IPS DF 6.9 (cell line): ENCODE data around the gene NTMT2.

Experiments used
- DNase-seq: peaks from one replicate; pipeline ENCODE4 v3.0.0-alpha.2; 2013; ENCODE audit warnings: low read depth, low spot score
- H3K27ac ChIP-seq: one replicate; pipeline ENCODE4 v1.5.1; 2013; ENCODE audit warnings: low read length, control low read depth
- H3K27me3 ChIP-seq: 2 replicates; pipeline ENCODE4 v1.6.1; 2013; ENCODE audit warnings: mild to moderate bottlenecking, low read length; ENCODE audit not compliant: control insufficient read depth, insufficient read depth
- H3K36me3 ChIP-seq: 2 replicates; pipeline ENCODE4 v1.6.1; 2013; ENCODE audit warnings: low read length; ENCODE audit not compliant: control insufficient read depth, insufficient read depth
- H3K4me1 ChIP-seq: 2 replicates; pipeline ENCODE4 v1.6.1; 2013; ENCODE audit warnings: low read length; ENCODE audit not compliant: control insufficient read depth, insufficient read depth
- H3K4me3 ChIP-seq: 2 replicates; pipeline ENCODE4 v1.5.1; 2013; ENCODE audit warnings: mild to moderate bottlenecking, low read length
- H3K9me3 ChIP-seq: 2 replicates; pipeline ENCODE4 v1.6.1; 2013; ENCODE audit warnings: low read length, inconsistent platforms; ENCODE audit not compliant: control insufficient read depth, insufficient read depth
- WGBS: extraction: QIAGEN DNeasy Blood & Tissue Kit; methylation state at CpG from one replicate; pipeline ENCODE4 v1.1.7; 2013; ENCODE audit warnings: mixed read lengths, missing lambda C conversion rate; ENCODE audit not compliant: insufficient read length, insufficient coverage; 5-methylcytosine and 5-hydroxymethylcytosine counted together

Gene NTMT2

DNA sequence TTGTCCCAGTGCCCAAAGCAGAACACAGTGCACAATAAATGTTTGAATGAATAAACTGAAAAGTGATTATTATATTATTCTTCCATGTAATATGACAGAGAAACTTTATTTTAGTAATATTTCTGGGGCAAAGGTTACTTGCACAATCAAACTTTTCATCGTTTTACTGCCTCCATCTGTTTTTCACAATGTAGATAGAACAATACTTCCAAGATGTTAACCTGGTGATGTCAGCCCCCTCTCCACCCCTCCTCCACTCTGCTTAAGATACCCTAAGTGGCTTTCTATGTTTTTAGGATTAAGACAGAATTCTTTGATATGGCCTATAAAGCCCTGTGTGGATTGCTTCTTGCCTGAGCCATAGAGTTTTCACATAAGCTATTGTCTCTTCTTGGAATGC is 13.8 kb upstream of the NTMT2 start:
- WGBS, result no CpG with 5 or more reads among the region's 1 CpG

DNA sequence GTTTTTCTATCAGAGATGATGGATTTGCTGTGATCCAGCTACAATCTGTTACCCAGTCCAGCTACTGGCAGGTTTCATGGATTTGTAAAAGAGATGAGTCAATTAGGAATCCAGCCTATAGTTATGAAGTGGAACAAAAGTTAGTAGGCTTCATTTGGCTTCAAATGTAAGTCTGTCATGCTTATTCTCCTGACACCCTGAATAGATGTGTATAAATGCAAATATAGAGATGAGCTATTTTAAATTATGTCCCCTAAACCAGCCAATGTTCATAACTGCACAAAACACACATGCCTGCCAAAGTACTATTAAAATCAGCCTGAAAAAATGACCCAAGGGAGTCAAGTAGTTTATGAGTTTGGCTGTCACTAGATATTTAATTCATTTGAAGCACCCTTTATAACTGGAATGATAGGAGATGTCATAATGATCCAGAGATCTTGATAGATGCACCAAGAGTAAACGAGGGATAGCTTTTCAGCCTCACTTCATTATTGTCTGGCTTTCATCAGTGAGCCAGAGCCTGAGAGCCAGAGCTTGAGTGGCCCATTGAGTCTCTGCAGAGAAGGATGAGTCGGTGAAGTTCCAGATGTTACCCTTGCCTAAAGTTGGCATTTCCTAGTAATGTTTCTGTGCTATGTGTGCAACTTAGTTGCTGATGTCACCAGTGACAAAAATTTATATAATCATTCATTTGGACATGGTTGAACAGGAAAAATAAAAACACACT is 11.8 kb upstream of the NTMT2 start:
- Histone ChIP-seq H3K4me3 (no peak overlapping the region), H3K36me3 (no peaks in the 10 kb centered on the region), H3K9me3 (no peaks in the 10 kb centered on the region), H3K27ac (no peak overlapping the region), H3K27me3 (no peaks in the 10 kb centered on the region; the same call in 1 of the 2 replicates), H3K4me1 (no peaks in the 10 kb centered on the region; the same call in 1 of the 2 replicates)
- DNase-seq, result no peak
- no CpG with 5 or more reads among the region's 2 CpGs for WGBS

More for the DNA sequence above, 13.8 kb upstream of the NTMT2 start:
- no peaks in the 10 kb centered on the region for H3K9me3 ChIP-seq
- H3K36me3 ChIP-seq, result no peaks in the 10 kb centered on the region
- no peaks in the 10 kb centered on the region; the same call in 1 of the 2 replicates for H3K4me1 ChIP-seq
- no peak overlapping the region for H3K4me3 ChIP-seq
- H3K27ac ChIP-seq, result no peak overlapping the region
- no peak for DNase-seq
- H3K27me3 ChIP-seq, result no peaks in the 10 kb centered on the region; the same call in 1 of the 2 replicates

DNA sequence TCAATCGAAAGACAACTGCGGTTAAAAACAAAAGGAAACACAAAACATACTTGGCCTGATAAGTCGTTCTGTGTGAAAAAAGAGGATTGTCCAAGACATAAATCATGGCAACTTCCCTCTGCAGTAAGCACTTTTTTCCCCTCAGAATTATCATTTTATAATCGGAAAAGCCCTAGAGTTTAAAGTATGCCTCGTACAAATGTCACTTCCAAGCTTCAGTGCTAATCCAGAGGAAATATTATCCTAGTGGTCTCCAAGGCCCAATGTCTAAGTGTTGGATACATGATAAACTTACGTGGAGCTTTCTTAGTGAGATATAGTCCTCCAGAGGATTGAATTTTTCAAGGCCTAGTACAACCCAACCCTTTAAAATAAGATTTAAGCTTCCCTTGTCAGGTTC is 11.2 kb upstream of the NTMT2 start:
- Histone ChIP-seq H3K9me3 (no peaks in the 10 kb centered on the region), H3K27ac (no peak overlapping the region), H3K27me3 (no peaks in the 10 kb centered on the region), H3K36me3 (no peaks in the 10 kb centered on the region), H3K4me1 (no peaks in the 10 kb centered on the region; the same call in 1 of the 2 replicates), H3K4me3 (no peak overlapping the region)
- WGBS, result no CpG with 5 or more reads among the region's 6 CpGs
- DNase-seq, result no peak

DNA sequence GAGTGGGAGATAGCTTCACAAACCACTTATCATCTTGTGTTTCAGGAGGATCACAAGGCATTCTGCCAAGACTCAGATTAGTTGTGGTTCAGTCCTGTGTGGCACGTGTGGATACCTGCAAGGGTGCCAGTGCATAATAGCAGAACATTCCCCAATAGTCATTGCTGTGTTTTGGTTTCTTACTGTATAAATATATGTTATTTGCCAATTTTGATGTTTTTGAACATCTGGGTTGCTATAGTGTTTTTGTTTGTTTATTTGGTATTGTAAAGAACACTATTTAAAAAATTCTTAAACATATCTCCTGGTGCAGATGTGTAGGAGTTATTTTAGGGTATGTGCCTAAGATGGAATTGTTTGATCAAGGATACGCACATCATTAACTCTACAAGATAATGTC is 5.4 kb upstream of the NTMT2 start:
- no peaks in the 10 kb centered on the region for H3K9me3 ChIP-seq
- no peak for DNase-seq
- no CpG with 5 or more reads among the region's 2 CpGs for WGBS
- no peaks in the 10 kb centered on the region for H3K4me1 ChIP-seq
- no peaks in the 10 kb centered on the region for H3K27me3 ChIP-seq
- H3K4me3 ChIP-seq, result no peak overlapping the region
- H3K36me3 ChIP-seq, result no peaks in the 10 kb centered on the region
- no peak overlapping the region for H3K27ac ChIP-seq

DNA sequence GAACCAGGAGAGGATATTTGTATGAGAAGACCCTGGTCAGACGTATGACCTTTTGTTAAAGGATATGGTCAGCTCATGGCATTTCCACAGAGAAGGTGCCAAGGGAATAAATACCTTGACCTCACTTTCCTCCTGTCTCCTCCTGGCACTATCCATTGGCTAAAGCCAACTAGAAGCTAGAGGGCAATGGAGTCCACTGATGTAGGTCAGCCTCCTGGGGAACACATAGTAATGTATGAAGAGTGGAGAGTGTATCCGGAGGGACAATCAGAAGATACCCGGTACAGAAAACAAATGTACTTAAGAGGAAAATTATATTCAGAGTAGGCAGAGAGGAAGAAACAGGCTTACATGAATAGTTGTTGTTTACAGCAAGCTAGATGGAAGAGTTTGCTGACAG is 698 bp upstream of the NTMT2 start:
- Histone ChIP-seq H3K9me3 (no peaks in the 10 kb centered on the region), H3K27ac (no peak overlapping the region), H3K36me3 (no peaks in the 10 kb centered on the region), H3K4me1 (no peaks in the 10 kb centered on the region), H3K4me3 (no peak overlapping the region), H3K27me3 (no peaks in the 10 kb centered on the region)
- WGBS, result no CpG with 5 or more reads among the region's 3 CpGs
- no peak for DNase-seq

DNA sequence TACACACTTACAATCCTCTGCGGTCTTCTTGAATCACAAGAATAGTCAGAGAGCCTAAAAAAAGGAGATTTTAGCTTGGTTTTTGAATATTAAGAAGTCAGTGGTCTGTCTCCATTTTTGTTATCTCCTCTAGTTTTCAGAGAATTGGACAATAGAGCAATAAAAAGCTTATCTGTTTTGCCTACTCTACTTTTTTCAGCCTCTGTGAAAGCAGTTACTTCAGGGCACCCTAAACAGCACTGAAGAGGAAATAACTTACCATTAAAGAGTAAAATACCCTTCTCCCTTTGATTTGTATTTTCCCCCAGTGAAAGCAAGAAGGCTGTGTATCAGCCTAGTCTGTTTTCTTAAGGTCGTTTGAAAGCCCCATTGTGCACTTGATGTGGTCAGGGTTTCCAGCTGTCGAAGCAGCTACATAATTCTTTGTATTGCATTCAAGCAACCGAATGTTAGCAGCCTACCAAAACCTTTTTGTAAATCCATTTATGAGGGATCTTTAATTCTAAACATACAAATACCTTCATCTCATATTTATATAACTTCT is 1.0 kb downstream of the NTMT2 start:
- DNase-seq, result no peak
- no CpG with 5 or more reads among the region's 4 CpGs for WGBS
- no peak overlapping the region for H3K4me3 ChIP-seq

DNA sequence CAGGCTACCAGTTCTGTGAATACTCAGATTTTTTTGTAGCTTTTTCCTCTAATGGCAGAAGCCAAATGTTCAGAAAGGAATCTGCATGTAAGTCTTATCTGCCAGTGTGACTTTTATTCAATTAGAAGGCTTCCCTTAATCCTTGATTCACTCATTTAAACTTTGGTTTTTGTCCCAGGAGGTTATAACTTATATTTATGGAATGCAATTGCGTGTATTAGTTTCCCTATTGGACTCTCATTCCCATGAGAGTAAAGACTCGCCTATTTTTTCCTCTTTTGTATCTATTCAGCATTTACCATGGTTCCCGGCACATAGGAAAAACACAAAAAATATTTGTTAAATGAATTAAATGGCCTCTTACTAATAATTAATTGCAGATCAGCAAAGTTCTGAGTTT is 3.5 kb downstream of the NTMT2 start:
- Histone ChIP-seq H3K4me3 (no peak overlapping the region), H3K4me1 (no peaks in the 10 kb centered on the region), H3K27me3 (no peaks in the 10 kb centered on the region), H3K9me3 (no peaks in the 10 kb centered on the region), H3K36me3 (no peaks in the 10 kb centered on the region), H3K27ac (no peak overlapping the region)
- WGBS, result no CpG with 5 or more reads among the region's 3 CpGs
- no peak for DNase-seq

More for the DNA sequence above, 1.0 kb downstream of the NTMT2 start:
- no peak overlapping the region for H3K27ac ChIP-seq
- no peaks in the 10 kb centered on the region for H3K27me3 ChIP-seq
- H3K4me1 ChIP-seq, result no peaks in the 10 kb centered on the region
- H3K9me3 ChIP-seq, result no peaks in the 10 kb centered on the region
- no peaks in the 10 kb centered on the region for H3K36me3 ChIP-seq

DNA sequence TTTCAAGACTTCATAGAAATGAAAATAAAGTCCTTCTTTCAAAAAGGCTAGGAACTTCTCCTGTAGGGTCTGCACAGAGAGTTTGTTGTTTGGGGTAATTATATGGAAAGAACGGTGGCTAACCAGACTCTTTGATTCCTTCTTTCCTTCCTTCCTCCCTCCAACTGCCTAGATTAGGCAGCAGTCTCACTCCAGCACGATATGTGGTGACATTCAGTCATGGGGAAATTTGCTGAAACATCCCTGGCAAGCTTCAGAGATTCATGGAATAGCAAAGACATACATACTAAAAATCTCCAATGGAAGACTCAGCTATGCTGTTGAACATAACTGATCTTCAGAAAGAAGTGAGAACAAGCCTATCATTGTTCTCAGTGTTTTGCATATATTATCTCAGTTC is 4.3 kb downstream of the NTMT2 start:
- no peaks in the 10 kb centered on the region for H3K9me3 ChIP-seq
- H3K4me1 ChIP-seq, result no peaks in the 10 kb centered on the region
- no CpG with 5 or more reads among the region's 2 CpGs for WGBS
- H3K27me3 ChIP-seq, result no peaks in the 10 kb centered on the region
- DNase-seq, result no peak
- no peak overlapping the region for H3K27ac ChIP-seq
- H3K36me3 ChIP-seq, result no peaks in the 10 kb centered on the region
- H3K4me3 ChIP-seq, result no peak overlapping the region

DNA sequence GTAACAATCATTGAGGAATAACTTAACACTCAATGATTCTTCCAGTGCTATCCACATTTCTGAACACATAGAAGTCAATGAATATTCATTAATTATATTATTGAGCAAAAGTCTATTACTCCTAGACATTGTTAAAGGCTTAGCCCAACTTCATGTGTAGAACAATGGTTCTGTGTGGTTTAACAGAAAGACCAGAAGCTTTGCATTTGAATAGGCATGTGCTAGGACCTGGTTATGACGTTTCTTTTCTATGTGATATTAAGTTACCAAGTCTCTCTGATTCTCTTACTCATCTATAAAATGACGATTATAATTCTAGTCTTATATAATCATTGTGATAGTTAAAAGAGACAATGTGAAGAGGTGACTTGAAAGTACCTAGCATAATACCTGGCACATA is 5.2 kb downstream of the NTMT2 start:
- H3K4me1 ChIP-seq, result no peaks in the 10 kb centered on the region
- no peaks in the 10 kb centered on the region for H3K36me3 ChIP-seq
- H3K9me3 ChIP-seq, result no peaks in the 10 kb centered on the region
- WGBS, result no CpG with 5 or more reads among the region's 2 CpGs
- H3K4me3 ChIP-seq, result no peak overlapping the region
- H3K27ac ChIP-seq, result no peak overlapping the region
- H3K27me3 ChIP-seq, result no peaks in the 10 kb centered on the region
- no peak for DNase-seq

GRCh38 chr1:170153417-170153816 is 7.7 kb downstream of the NTMT2 start:
- Histone ChIP-seq H3K27ac (no peak overlapping the region), H3K4me3 (no peak overlapping the region), H3K27me3 (no peaks in the 10 kb centered on the region), H3K4me1 (no peaks in the 10 kb centered on the region), H3K9me3 (no peaks in the 10 kb centered on the region), H3K36me3 (no peaks in the 10 kb centered on the region)
- WGBS, result no CpG with 5 or more reads among the region's 1 CpG
- DNase-seq, result no peak

- no CpG with 5 or more reads among the region's 1 CpG for WGBS
- H3K4me1 ChIP-seq, result no peaks in the 10 kb centered on the region
- no peak overlapping the region for H3K4me3 ChIP-seq
- H3K27me3 ChIP-seq, result no peaks in the 10 kb centered on the region
- H3K27ac ChIP-seq, result no peak overlapping the region
- no peaks in the 10 kb centered on the region for H3K36me3 ChIP-seq
- DNase-seq, result no peak
- H3K9me3 ChIP-seq, result no peaks in the 10 kb centered on the region
These were observed 9.3 kb downstream of the NTMT2 start for GRCh38 chr1:170155055-170155454.
